Breast epithelium (tissue), 3 donors: ENCODE measurements around the gene CDH13.

Experiments
- CTCF ChIP-seq, 3 donors: fragments of 450-650 bp; IDR thresholded peaks; one replicate each; pipeline ENCODE4 v1.5.1; 2016 to 2017; ENCODE audit warnings: antibody characterized with exemption in 3 of 3, mild to moderate bottlenecking in 3 of 3, moderate library complexity in 3 of 3
- POLR2A ChIP-seq: fragments of 450-650 bp; IDR thresholded peaks from one replicate; pipeline ENCODE4 v1.6.1; 2016; ENCODE audit warnings: antibody characterized with exemption, mild to moderate bottlenecking, moderate library complexity
- POLR2AphosphoS5 ChIP-seq, 3 donors: sonication (generic); formaldehyde crosslinking; IDR thresholded peaks; one replicate each; pipeline ENCODE4 v1.6.1; 2017; ENCODE audit warnings: antibody characterized with exemption in 3 of 3

- TF ChIP-seq CTCF (IDR thresholded peaks at IDR 0.05) (no peak), POLR2AphosphoS5 (IDR thresholded peaks at IDR 0.05) (no peak), POLR2A (no peak)
Measured at GRCh38 chr16:82835487-82836155, 208.9 kb downstream of the CDH13 start.
